CD4-positive, alpha-beta T cell treated with Interleukin-2 at 100 ng/mL for 4 hours (primary cell): ENCODE results near the gene MEIOB.

Experiments used
- DNase-seq: peaks from one replicate; pipeline ENCODE4 v3.0.0-alpha.2; 2020; ENCODE audit warnings: low spot score

MEIOB gene

DNA sequence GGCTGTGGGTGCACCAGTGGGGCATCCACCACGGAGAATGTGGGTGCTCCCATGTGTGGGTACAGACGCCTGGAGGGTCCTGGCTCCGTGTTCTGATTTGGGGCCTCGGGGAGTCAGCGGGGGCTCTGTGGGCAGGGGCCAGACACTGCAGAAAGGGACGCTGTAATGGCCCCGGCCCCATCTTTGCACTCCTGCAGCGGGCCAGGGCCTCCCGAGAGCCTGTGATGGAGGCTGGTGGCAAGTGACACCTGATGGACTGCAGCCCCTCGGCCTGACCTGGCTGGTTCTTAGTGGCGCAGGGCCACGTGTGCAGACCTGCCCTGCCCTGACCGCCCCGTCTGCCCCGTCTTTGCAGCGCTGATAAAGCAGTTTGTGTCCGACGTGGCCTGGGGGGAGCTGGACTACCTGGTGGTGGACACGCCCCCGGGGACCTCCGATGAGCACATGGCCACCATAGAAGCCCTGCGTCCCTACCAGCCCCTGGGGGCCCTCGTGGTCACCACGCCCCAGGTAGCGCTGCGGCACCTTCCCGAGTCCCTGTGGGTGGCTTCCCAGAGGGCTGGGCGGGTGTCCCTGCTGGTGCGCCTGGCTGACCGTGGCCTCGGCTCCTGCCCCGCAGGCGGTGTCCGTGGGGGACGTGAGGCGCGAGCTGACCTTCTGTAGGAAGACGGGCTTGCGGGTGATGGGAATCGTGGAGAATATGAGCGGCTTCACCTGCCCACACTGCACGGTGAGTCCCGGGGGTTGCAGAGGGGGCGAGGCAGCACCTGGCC lies 84.5 kb downstream of the MEIOB start:
- no peak for DNase-seq

DNA sequence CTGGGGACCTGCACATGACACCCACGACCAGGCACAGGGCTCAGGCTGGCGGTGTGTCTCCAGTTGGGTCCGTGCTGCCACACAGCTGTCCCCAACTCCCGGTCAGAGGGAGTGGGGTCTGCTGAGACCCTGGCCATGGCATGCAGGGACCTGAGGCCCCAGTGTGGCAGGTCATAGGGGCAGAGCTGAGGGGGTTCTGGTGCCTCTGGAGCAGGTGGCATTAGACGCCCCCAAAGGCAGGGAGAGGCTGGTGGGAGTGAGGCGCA lies 85.0 kb downstream of the MEIOB start:
- no peak for DNase-seq

DNA sequence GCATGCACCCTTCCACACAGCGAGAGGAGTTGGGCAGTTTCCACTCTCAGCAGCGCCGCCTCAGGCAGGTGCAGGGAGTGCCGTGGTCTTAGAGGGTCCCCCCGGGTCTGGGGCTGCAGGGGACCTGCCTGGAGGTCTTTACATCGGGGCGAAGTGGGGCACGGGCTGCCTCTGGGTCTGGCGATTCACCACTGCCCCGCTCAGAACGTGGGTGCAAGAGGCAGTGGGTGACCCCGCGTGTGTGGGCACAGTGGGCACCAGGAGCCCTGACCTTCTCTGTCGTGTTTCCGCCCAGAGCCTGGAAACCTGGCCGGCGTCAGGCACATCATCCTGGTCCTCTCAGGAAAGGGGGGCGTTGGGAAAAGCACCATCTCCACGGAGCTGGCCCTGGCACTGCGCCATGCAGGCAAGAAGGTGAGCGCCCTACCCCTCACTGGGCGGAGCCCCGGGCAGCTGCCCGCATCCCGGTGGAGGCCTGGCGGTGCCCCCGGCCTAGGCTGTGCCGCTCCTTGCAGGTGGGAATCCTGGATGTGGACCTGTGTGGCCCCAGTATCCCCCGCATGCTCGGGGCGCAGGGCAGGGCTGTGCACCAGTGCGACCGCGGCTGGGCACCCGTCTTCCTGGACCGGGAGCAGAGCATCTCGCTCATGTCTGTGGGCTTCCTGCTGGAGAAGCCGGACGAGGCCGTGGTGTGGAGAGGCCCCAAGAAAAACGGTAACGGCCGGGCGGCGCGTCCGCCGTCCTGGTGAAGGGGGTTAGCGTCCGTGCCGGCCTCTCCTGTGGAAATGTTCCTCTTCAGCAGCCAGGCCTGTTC lies 85.5 kb downstream of the MEIOB start:
- no peak for DNase-seq

DNA sequence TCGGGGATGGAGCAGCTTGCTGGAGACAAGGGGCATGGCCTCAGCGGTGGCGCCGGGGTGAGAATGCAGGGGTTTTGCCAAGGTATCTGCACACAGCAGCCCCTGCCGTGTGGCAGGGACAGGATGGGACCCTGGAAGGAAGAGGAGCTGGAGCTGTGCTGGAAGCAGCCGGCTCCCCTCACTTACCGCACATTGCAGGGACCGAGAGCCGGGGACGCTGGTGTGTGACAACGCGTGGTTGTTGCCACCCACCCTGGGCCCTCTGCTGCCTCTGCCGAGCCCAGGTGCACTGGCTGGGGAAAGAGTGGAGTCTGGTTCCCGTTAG lies 86.2 kb downstream of the MEIOB start:
- DNase-seq, result no peak

DNA sequence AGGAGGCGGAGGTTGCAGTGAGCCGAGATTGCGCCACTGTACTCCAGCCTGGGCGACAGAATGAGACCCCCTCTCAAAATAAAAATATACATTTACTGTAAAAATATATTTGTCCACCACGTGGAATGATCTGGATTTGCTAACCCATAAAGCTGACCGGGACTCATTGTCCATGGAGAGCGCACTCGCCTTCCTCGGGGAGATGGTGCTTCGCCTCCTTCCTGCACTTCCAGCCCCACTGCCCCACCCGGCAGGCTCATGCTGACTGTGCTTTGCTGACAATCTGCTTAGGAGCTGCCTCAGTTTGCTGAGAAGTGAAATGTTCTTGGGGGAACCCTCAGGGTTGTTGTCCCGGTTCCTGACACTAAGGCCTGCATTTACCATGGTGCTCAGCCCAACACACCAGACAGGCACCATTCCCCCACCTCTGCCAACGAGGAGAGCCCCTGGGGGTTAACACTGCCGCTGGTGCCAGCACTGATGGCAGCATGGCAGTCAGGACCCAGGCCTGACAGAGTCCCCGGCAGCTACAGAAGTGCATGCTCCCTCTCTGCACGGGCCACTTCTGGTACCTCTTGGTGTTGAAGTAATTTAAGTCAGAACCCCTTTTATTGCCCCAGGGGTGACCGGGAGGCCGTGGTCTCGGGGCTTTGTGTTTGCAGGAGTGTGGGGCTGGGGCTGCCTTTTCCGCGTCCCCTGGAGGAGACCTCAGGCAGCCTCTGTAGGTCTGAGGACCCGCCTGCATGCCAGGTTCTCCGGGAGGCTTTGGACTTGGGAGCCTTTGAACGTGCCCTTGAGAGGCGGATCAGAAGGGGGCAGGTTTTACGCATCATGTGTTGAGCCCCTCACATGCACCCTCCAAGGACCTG lies 86.8 kb downstream of the MEIOB start:
- no peak for DNase-seq
